Trophoblast cell (in vitro differentiated cells and primary cell): ENCODE results near the gene ZNF212.
"Not testable (repeated sequence)": the region's sequence is repeated elsewhere in the genome, so short reads cannot be mapped to it uniquely, and the experiment has no call there.

ENCODE experiments used
- DNase-seq, 2 donors: peaks; one replicate each; pipeline ENCODE4 v3.0.0-alpha.2; 2016
- H2AFZ ChIP-seq: 2 replicates; pipeline ENCODE4 v1.6.1; 2013; ENCODE audit warnings: low read length, moderate library complexity, mild to moderate bottlenecking; ENCODE audit not compliant: insufficient read depth, poor library complexity
- H2AK5ac ChIP-seq: 2 replicates; pipeline ENCODE4 v1.6.1; 2013; ENCODE audit warnings: mild to moderate bottlenecking, low read length
- H2BK120ac ChIP-seq: 2 replicates; pipeline ENCODE4 v1.6.1; 2013; ENCODE audit warnings: low read length, mild to moderate bottlenecking, moderate library complexity; ENCODE audit not compliant: insufficient read depth, poor library complexity
- H2BK12ac ChIP-seq: 2 replicates; pipeline ENCODE4 v1.6.1; 2013; ENCODE audit warnings: mild to moderate bottlenecking, low read length, moderate library complexity
- H2BK5ac ChIP-seq: 2 replicates; pipeline ENCODE4 v1.6.1; 2013; ENCODE audit warnings: low read length, low read depth, moderate library complexity, mild to moderate bottlenecking; ENCODE audit not compliant: poor library complexity
- H3K14ac ChIP-seq: 2 replicates; pipeline ENCODE4 v1.6.1; 2013; ENCODE audit warnings: mild to moderate bottlenecking, low read length
- H3K18ac ChIP-seq: 2 replicates; pipeline ENCODE4 v1.6.1; 2013; ENCODE audit warnings: mild to moderate bottlenecking, low read length
- H3K23ac ChIP-seq: 2 replicates; pipeline ENCODE4 v1.6.1; 2013; ENCODE audit warnings: low read length
- H3K27ac ChIP-seq: 2 replicates; pipeline ENCODE4 v1.5.1; 2013; ENCODE audit warnings: low read depth, mild to moderate bottlenecking, inconsistent platforms, low read length, moderate library complexity
- H3K27me3 ChIP-seq: 2 replicates; pipeline ENCODE4 v1.6.1; 2013; ENCODE audit warnings: inconsistent platforms, mild to moderate bottlenecking, low read length, moderate library complexity; ENCODE audit not compliant: insufficient read depth
- H3K36me3 ChIP-seq, 2 experiments: 1 replicate in 1 of 2; 2 replicates in 1 of 2; pipeline ENCODE4 v1.6.1; 2013; ENCODE audit warnings: low read length in 2 of 2, mild to moderate bottlenecking in 2 of 2, moderate library complexity in 1 of 2; ENCODE audit not compliant: insufficient read depth in 2 of 2, control insufficient read depth in 1 of 2
- H3K4ac ChIP-seq: 2 replicates; pipeline ENCODE4 v1.6.1; 2013; ENCODE audit warnings: low read depth, mild to moderate bottlenecking, low read length, moderate library complexity
- H3K4me1 ChIP-seq, 2 experiments: 1 replicate in 1 of 2; 2 replicates in 1 of 2; pipeline ENCODE4 v1.6.1; 2013; ENCODE audit warnings: low read length in 2 of 2, mild to moderate bottlenecking in 2 of 2, moderate library complexity in 1 of 2; ENCODE audit not compliant: insufficient read depth in 2 of 2, control insufficient read depth in 1 of 2
- H3K4me2 ChIP-seq: 2 replicates; pipeline ENCODE4 v1.6.1; 2013; ENCODE audit warnings: inconsistent platforms, mild to moderate bottlenecking, low read length, moderate library complexity
- H3K4me3 ChIP-seq: 2 replicates; pipeline ENCODE4 v1.5.1; 2013; ENCODE audit warnings: mild to moderate bottlenecking, low read depth, low read length, inconsistent platforms
- H3K79me1 ChIP-seq: one replicate; pipeline ENCODE4 v1.6.1; 2013; ENCODE audit warnings: low read length
- H3K79me2 ChIP-seq: 2 replicates; pipeline ENCODE4 v1.6.1; 2013; ENCODE audit warnings: low read length, mild to moderate bottlenecking; ENCODE audit not compliant: control insufficient read depth, insufficient read depth, poor library complexity
- H3K9ac ChIP-seq: 2 replicates; pipeline ENCODE4 v1.6.1; 2013; ENCODE audit warnings: mild to moderate bottlenecking, low read length
- H3K9me3 ChIP-seq: 2 replicates; pipeline ENCODE4 v1.6.1; 2013; ENCODE audit warnings: low read depth, mild to moderate bottlenecking, control low read depth, inconsistent platforms, low read length; ENCODE audit not compliant: insufficient read depth
- H4K12ac ChIP-seq: 2 replicates; pipeline ENCODE4 v1.6.1; 2013; ENCODE audit warnings: low read depth, mild to moderate bottlenecking, low read length, moderate library complexity
- H4K8ac ChIP-seq: 2 replicates; pipeline ENCODE4 v1.6.1; 2013; ENCODE audit warnings: low read depth, mild to moderate bottlenecking, low read length, moderate library complexity
- H4K91ac ChIP-seq: one replicate; pipeline ENCODE4 v1.6.1; 2013; ENCODE audit warnings: low read depth, mild to moderate bottlenecking, low read length, moderate library complexity
- WGBS: extraction: QIAGEN DNeasy Blood & Tissue Kit; methylation state at CpG from one replicate; pipeline ENCODE4 v1.1.7; 2013; ENCODE audit warnings: missing lambda C conversion rate; ENCODE audit not compliant: insufficient read length, insufficient coverage; ENCODE audit errors: extremely low coverage; 5-methylcytosine and 5-hydroxymethylcytosine counted together

ZNF212 gene

DNA sequence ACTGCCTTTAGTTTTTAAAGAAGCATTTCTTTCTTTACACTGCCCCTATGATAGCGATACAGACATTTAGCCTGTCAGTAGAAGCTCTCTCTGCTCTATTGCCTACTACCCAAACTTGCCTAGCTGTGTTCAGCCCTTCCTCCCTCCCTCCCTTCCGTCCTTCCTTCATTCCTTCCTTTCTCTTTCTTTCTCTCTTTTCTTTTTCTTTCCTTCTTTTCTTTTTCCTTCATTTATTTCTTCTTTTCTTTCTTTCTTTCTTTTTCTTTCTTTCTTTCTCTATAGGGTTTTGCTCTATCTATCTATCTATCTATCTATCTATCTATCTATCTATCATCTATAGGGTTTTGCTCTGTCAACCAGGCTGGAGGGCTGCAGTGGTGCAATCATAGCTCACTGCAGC lies 7.1 kb upstream of the ZNF212 start:
- H3K4ac ChIP-seq: no peak overlapping the region
- H2BK5ac ChIP-seq: no peak overlapping the region
- no CpG with 5 or more reads among the region's 2 CpGs for WGBS
- H2AK5ac ChIP-seq: no peak overlapping the region
- no peak overlapping the region for H4K91ac ChIP-seq
- no peak overlapping the region for H2AFZ ChIP-seq
- no peak overlapping the region for H3K14ac ChIP-seq
- H3K36me3 ChIP-seq: no peaks in the 10 kb centered on the region
- no peak overlapping the region for H3K4me2 ChIP-seq
- H3K27me3 ChIP-seq: no peaks in the 10 kb centered on the region
- peak in 1 of 2 donors; percentile 40 for DNase-seq
- no peaks in the 10 kb centered on the region for H3K79me2 ChIP-seq
- H4K12ac ChIP-seq: no peak overlapping the region
- H2BK12ac ChIP-seq: no peak overlapping the region
- no peak overlapping the region for H3K27ac ChIP-seq
- peaks cover 0 to 3% of the 10 kb centered on the region in 2 experiments for H3K4me1 ChIP-seq
- H3K9me3 ChIP-seq: peaks cover 3% of the 10 kb centered on the region
- no peak overlapping the region for H4K8ac ChIP-seq
- H2BK120ac ChIP-seq: no peak overlapping the region
- H3K18ac ChIP-seq: no peak overlapping the region
- H3K23ac ChIP-seq: no peak overlapping the region
- H3K4me3 ChIP-seq: no peak overlapping the region
- H3K9ac ChIP-seq: no peak overlapping the region
- peaks cover 3% of the 10 kb centered on the region for H3K79me1 ChIP-seq

- H3K4ac ChIP-seq, H4K12ac ChIP-seq, H3K27me3 ChIP-seq, H3K36me3 ChIP-seq, H3K14ac ChIP-seq, H3K4me3 ChIP-seq, H3K9ac ChIP-seq, H3K27ac ChIP-seq, H4K91ac ChIP-seq, H3K23ac ChIP-seq, H2AFZ ChIP-seq, H2BK12ac ChIP-seq, H2BK120ac ChIP-seq, H3K79me1 ChIP-seq, H2BK5ac ChIP-seq, H3K9me3 ChIP-seq, H3K18ac ChIP-seq, H3K4me2 ChIP-seq, H4K8ac ChIP-seq, H3K4me1 ChIP-seq, H3K79me2 ChIP-seq, H2AK5ac ChIP-seq: not testable (repeated sequence)
- DNase-seq: peak; percentile 85 to 90
- no CpG with 5 or more reads among the region's 7 CpGs for WGBS
These were observed 5.7 kb upstream of the ZNF212 start for GRCh38 chr7:149233655-149234204.

- Histone ChIP-seq H2AK5ac (no peak overlapping the region), H2BK120ac (no peak overlapping the region), H3K79me2 (peaks cover 8% of the 10 kb centered on the region), H4K8ac (no peak overlapping the region), H3K27me3 (no peaks in the 10 kb centered on the region), H3K18ac (no peak overlapping the region), H2BK12ac (no peak overlapping the region), H2BK5ac (no peak overlapping the region), H3K36me3 (peaks cover 0 to 2% of the 10 kb centered on the region in 2 experiments), H3K23ac (no peak overlapping the region), H4K91ac (no peak overlapping the region), H3K4me2 (no peak overlapping the region), H3K4ac (no peak overlapping the region), H2AFZ (no peak overlapping the region), H3K27ac (no peak overlapping the region), H3K14ac (no peak overlapping the region), H3K79me1 (peaks cover 7% of the 10 kb centered on the region), H4K12ac (no peak overlapping the region), H3K9ac (no peak overlapping the region), H3K4me1 (peaks cover 3 to 6% of the 10 kb centered on the region in 2 experiments), H3K9me3 (peaks cover 3% of the 10 kb centered on the region), H3K4me3 (no peak overlapping the region)
- WGBS: no CpG with 5 or more reads among the region's 7 CpGs
- DNase-seq: peak; percentile 12 to 38
These were observed 1.9 kb upstream of the ZNF212 start for GRCh38 chr7:149237502-149237901.

- no CpG with 5 or more reads among the region's 3 CpGs for WGBS
These were observed 1.4 kb upstream of the ZNF212 start for GRCh38 chr7:149238051-149238450.

More at GRCh38 chr7:149238051-149238450, 1.4 kb upstream of the ZNF212 start:
- H3K4me1 ChIP-seq: peaks cover under 1 to 6% of the 10 kb centered on the region in 2 experiments
- peaks cover 4% of the 10 kb centered on the region for H3K79me1 ChIP-seq
- H4K91ac ChIP-seq: no peak overlapping the region
- peaks cover 8% of the 10 kb centered on the region for H3K79me2 ChIP-seq
- H4K12ac ChIP-seq: no peak overlapping the region
- no peak overlapping the region for H3K18ac ChIP-seq
- H4K8ac ChIP-seq: no peak overlapping the region
- H3K27me3 ChIP-seq: no peaks in the 10 kb centered on the region
- no peak overlapping the region for H2BK120ac ChIP-seq
- no peak overlapping the region for H2AFZ ChIP-seq
- H3K14ac ChIP-seq: no peak overlapping the region
- H2AK5ac ChIP-seq: no peak overlapping the region
- no peak overlapping the region for H3K27ac ChIP-seq
- H3K9me3 ChIP-seq: peaks cover 3% of the 10 kb centered on the region
- H3K23ac ChIP-seq: no peak overlapping the region
- no peak overlapping the region for H3K9ac ChIP-seq
- no peak overlapping the region for H2BK12ac ChIP-seq
- DNase-seq: peak; percentile 95 to 97
- no peak overlapping the region for H3K4me3 ChIP-seq
- no peak overlapping the region for H3K4ac ChIP-seq
- H2BK5ac ChIP-seq: no peak overlapping the region
- peaks cover 0 to 2% of the 10 kb centered on the region in 2 experiments for H3K36me3 ChIP-seq
- H3K4me2 ChIP-seq: no peak overlapping the region
